ENCODE results near the gene ZNF106. TPM values are rescaled to one million over a fixed set of nuclear protein-coding genes. Genes with fewer than 3 reads are reported as not detected.

Gene ZNF106
- total RNA-seq, 4 donors from 2014 or later: 38.6 to 50.2 (median 49.2) TPM

GRCh38 chr15:42474827-42475226 lies 16.1 kb downstream of the ZNF106 start:
- Histone ChIP-seq H3K9me3 (no peaks in the 10 kb centered on the region), H3K27ac (no peak overlapping the region), H3K4me3 (no peak overlapping the region), H3K36me3 (no peaks in the 10 kb centered on the region), H3K4me1 (no peaks in the 10 kb centered on the region), H3K27me3 (no peaks in the 10 kb centered on the region)
- 74% methylated on average over 2 of the region's 2 CpGs for WGBS
- TF ChIP-seq POLR2AphosphoS5 (IDR thresholded peaks at IDR 0.05) (no peak), EP300 (IDR thresholded peaks at IDR 0.05) (no peak), CTCF (IDR thresholded peaks at IDR 0.05) (no peak)
- no peak for DNase-seq (ENCODE audit: low spot score in 2 of 2)

GRCh38 chr15:42471002-42471401 lies 19.9 kb downstream of the ZNF106 start:
- H3K27ac ChIP-seq: peak overlapping the region; percentile 30
- DNase-seq (ENCODE audit: low spot score in 2 of 2): no peak
- H3K4me3 ChIP-seq: no peak overlapping the region

DNA sequence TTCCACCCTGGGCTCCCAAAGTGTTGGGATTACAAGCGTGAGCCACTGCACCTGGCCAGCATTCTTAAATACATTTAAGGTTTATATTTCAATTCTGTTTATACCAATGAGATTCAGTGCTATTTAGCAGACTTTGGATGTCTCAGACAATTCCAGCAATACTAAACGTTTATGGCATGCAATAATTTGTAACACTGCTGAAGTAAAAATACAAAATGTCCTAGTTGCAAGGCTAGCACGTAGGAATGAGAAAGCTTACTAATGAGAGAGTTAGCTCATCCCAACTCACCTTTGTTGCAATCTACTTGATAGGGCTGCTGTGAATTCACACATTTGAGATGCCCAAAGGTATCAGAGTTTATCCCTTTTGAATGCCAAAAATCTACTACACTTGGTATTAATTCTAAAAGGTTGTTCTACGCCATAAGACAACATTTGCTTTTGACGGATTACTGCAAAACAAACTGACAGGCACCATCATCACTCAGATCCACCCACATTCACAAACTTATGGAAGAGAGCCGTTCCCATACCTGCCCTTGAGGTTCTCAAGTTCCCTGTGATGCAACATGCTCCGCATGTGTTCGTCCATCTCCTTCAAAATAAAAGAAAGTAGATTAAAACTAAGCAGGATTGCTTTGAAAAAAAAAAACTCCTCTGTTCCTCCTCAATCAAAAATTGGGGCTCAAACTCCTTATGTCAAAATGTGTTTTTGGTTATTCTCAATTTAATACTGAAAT lies 25.3 kb downstream of the ZNF106 start:
- DNase-seq (ENCODE audit: low spot score in 2 of 2): no peak
- Histone ChIP-seq H3K4me3 (no peak overlapping the region), H3K36me3 (peaks cover 40% of the 10 kb centered on the region), H3K4me1 (peaks cover 4% of the 10 kb centered on the region), H3K27me3 (no peaks in the 10 kb centered on the region), H3K9me3 (no peaks in the 10 kb centered on the region), H3K27ac (no peak overlapping the region)
- 89% methylated on average over 8 of the region's 8 CpGs for whole genome bisulfite sequencing
- TF ChIP-seq POLR2A (IDR thresholded peaks at IDR 0.05): no peak
- TF ChIP-seq EP300 (IDR thresholded peaks at IDR 0.05): peak; percentile 38

More at GRCh38 chr15:42471002-42471401, 19.9 kb downstream of the ZNF106 start:
- H3K4me1 ChIP-seq: no peaks in the 10 kb centered on the region
- no peaks in the 10 kb centered on the region for H3K27me3 ChIP-seq
- no peaks in the 10 kb centered on the region for H3K9me3 ChIP-seq
- TF ChIP-seq POLR2AphosphoS5 (IDR thresholded peaks at IDR 0.05) (no peak), EP300 (IDR thresholded peaks at IDR 0.05) (no peak), CTCF (IDR thresholded peaks at IDR 0.05) (no peak), POLR2A (IDR thresholded peaks at IDR 0.05) (no peak)
- WGBS: 29% methylated on average over 3 of the region's 3 CpGs
- H3K36me3 ChIP-seq: peaks cover 9% of the 10 kb centered on the region

GRCh38 chr15:42461261-42461660 lies 29.7 kb downstream of the ZNF106 start:
- Histone ChIP-seq H3K27me3 (no peaks in the 10 kb centered on the region), H3K4me1 (peaks cover 37% of the 10 kb centered on the region), H3K36me3 (peaks cover 31% of the 10 kb centered on the region), H3K27ac (no peak overlapping the region), H3K4me3 (no peak overlapping the region), H3K9me3 (no peaks in the 10 kb centered on the region)
- 49% methylated on average over 3 of the region's 3 CpGs for WGBS
- DNase-seq (ENCODE audit: low spot score in 2 of 2): no peak
- TF ChIP-seq POLR2A (IDR thresholded peaks at IDR 0.05) (no peak), EP300 (IDR thresholded peaks at IDR 0.05) (no peak), CTCF (IDR thresholded peaks at IDR 0.05) (no peak), POLR2AphosphoS5 (IDR thresholded peaks at IDR 0.05) (no peak)

- WGBS: 33% methylated on average over 8 of the region's 8 CpGs
These were observed 33.2 kb downstream of the ZNF106 start for GRCh38 chr15:42457445-42458442.

More at GRCh38 chr15:42457445-42458442, 33.2 kb downstream of the ZNF106 start:
- Histone ChIP-seq H3K36me3 (peaks cover 10% of the 10 kb centered on the region), H3K27ac (peak overlapping the region; percentile 82), H3K4me1 (peaks cover 37% of the 10 kb centered on the region), H3K4me3 (peak overlapping the region; percentile 35), H3K9me3 (no peaks in the 10 kb centered on the region), H3K27me3 (no peaks in the 10 kb centered on the region)
- TF ChIP-seq CTCF (IDR thresholded peaks at IDR 0.05) (no peak), POLR2AphosphoS5 (IDR thresholded peaks at IDR 0.05) (peak in 1 of 3 donors; percentile 29), EP300 (IDR thresholded peaks at IDR 0.05) (peak; percentile 52), POLR2A (IDR thresholded peaks at IDR 0.05) (peak in 1 of 2 donors; percentile 43)
- peak; percentile 78 to 82 for DNase-seq (ENCODE audit: low spot score in 2 of 2)

All from suprapubic skin (tissue), 4 donors.